Measurements from ENCODE around the gene TIAM1.

TIAM1 gene

GRCh38 chr21:31308584-31308983 lies 35.5 kb downstream of the TIAM1 start:
- TF ChIP-seq CTCF (IDR thresholded peaks at IDR 0.05), result no peak

GRCh38 chr21:31305888-31306287 lies 38.2 kb downstream of the TIAM1 start:
- TF ChIP-seq CTCF (IDR thresholded peaks at IDR 0.05), result no peak

- no peak for TF ChIP-seq CTCF (IDR thresholded peaks at IDR 0.05)
Measured at GRCh38 chr21:31299291-31300147, 44.5 kb downstream of the TIAM1 start.

- TF ChIP-seq CTCF (IDR thresholded peaks at IDR 0.05), result no peak
Measured at GRCh38 chr21:31298618-31299269, 45.3 kb downstream of the TIAM1 start.

- no peak for TF ChIP-seq CTCF (IDR thresholded peaks at IDR 0.05)
Measured at GRCh38 chr21:31297806-31298205, 46.3 kb downstream of the TIAM1 start.

- no peak for TF ChIP-seq CTCF (IDR thresholded peaks at IDR 0.05)
Measured at GRCh38 chr21:31295676-31296075, 48.4 kb downstream of the TIAM1 start.

GRCh38 chr21:31294691-31295090 lies 49.4 kb downstream of the TIAM1 start:
- no peak for TF ChIP-seq CTCF (IDR thresholded peaks at IDR 0.05)

All from LNCAP (cell line).